Neural cell (in vitro differentiated cells): Measurements from ENCODE around the gene IMPG2.

Experiments
- EP300 ChIP-seq: fragments of 450-650 bp; conservative IDR thresholded peaks from 2 replicates; pipeline ENCODE4 v1.6.1; 2014; ENCODE audit warnings: antibody characterized with exemption, mild to moderate bottlenecking, moderate library complexity; ENCODE audit not compliant: poor library complexity, severe bottlenecking
- EZH2 ChIP-seq: fragments of 200-600, 300-800 bp; shearing (Covaris generic), sonication (generic); IDR thresholded peaks from 2 replicates; pipeline ENCODE4 v1.6.1; 2014; ENCODE audit warnings: antibody characterized with exemption, low read length, borderline replicate concordance, mild to moderate bottlenecking; ENCODE audit not compliant: insufficient read depth, poor library complexity, severe bottlenecking
- POLR2AphosphoS5 ChIP-seq: IDR thresholded peaks from 2 replicates; pipeline ENCODE4 v1.6.1; 2012
- RAD21 ChIP-seq: fragments of 450-650 bp; conservative IDR thresholded peaks from 2 replicates; pipeline ENCODE4 v1.6.1; 2014; ENCODE audit warnings: antibody characterized with exemption, mild to moderate bottlenecking, moderate library complexity
- TF ChIP-seq, protein P1 (sequence below): fragments of 450-650 bp; IDR thresholded peaks from 2 replicates; pipeline ENCODE4 v1.5.1; 2014; ENCODE audit warnings: antibody characterized with exemption, mild to moderate bottlenecking, moderate library complexity; ENCODE audit not compliant: poor library complexity, severe bottlenecking

DNA sequence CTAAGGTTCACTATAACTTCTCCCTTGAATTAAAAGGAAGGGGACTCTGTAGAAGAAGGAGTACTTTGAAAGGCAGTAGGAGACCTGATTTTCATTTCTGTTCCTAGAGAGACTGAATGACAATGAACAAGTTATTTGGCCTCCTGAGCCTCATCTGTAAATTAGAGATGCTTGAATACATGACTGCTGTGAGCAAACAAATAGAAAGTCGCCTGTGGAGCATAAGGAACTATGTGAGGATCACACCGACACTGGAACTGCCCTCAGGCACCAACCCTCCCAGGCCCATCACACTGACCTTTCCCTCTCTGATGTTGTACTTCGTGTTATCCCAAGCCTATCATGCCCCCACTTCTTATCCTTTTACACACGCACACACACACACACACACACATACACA is 48.6 kb downstream of the IMPG2 start:
- TF ChIP-seq, protein P1, sequence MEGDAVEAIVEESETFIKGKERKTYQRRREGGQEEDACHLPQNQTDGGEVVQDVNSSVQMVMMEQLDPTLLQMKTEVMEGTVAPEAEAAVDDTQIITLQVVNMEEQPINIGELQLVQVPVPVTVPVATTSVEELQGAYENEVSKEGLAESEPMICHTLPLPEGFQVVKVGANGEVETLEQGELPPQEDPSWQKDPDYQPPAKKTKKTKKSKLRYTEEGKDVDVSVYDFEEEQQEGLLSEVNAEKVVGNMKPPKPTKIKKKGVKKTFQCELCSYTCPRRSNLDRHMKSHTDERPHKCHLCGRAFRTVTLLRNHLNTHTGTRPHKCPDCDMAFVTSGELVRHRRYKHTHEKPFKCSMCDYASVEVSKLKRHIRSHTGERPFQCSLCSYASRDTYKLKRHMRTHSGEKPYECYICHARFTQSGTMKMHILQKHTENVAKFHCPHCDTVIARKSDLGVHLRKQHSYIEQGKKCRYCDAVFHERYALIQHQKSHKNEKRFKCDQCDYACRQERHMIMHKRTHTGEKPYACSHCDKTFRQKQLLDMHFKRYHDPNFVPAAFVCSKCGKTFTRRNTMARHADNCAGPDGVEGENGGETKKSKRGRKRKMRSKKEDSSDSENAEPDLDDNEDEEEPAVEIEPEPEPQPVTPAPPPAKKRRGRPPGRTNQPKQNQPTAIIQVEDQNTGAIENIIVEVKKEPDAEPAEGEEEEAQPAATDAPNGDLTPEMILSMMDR, result no peak
- TF ChIP-seq EZH2 (no peak), RAD21 (no peak), POLR2AphosphoS5 (no peak), EP300 (no peak)
